Measurements from ENCODE around the gene SGSH.

GRCh38 chr17:80191192-80191591 is 28.9 kb downstream of the SGSH start:
- TF ChIP-seq, protein P1, sequence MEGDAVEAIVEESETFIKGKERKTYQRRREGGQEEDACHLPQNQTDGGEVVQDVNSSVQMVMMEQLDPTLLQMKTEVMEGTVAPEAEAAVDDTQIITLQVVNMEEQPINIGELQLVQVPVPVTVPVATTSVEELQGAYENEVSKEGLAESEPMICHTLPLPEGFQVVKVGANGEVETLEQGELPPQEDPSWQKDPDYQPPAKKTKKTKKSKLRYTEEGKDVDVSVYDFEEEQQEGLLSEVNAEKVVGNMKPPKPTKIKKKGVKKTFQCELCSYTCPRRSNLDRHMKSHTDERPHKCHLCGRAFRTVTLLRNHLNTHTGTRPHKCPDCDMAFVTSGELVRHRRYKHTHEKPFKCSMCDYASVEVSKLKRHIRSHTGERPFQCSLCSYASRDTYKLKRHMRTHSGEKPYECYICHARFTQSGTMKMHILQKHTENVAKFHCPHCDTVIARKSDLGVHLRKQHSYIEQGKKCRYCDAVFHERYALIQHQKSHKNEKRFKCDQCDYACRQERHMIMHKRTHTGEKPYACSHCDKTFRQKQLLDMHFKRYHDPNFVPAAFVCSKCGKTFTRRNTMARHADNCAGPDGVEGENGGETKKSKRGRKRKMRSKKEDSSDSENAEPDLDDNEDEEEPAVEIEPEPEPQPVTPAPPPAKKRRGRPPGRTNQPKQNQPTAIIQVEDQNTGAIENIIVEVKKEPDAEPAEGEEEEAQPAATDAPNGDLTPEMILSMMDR (conservative IDR thresholded peaks at IDR 0.05; ENCODE audit: low read depth, low read length) = no peak
- no peak for TF ChIP-seq EZH2 (IDR thresholded peaks at IDR 0.05; ENCODE audit: borderline replicate concordance, low read depth, low read length, poor library complexity, severe bottlenecking)

Measured in A673 (cell line).